ENCODE results near the gene HNF1B.

GRCh38 chr17:37637956-37638355 lies 106.9 kb downstream of the HNF1B start:
- TF ChIP-seq CTCF (conservative IDR thresholded peaks at IDR 0.05) (no peak), ZFX (IDR thresholded peaks at IDR 0.05) (no peak)

Data from C4-2B (cell line).